Measurements from ENCODE around the gene DNAI2.
A peak's percentile ranks its signal among the peaks of the same experiment; 100 is the strongest.

Gene DNAI2

DNA sequence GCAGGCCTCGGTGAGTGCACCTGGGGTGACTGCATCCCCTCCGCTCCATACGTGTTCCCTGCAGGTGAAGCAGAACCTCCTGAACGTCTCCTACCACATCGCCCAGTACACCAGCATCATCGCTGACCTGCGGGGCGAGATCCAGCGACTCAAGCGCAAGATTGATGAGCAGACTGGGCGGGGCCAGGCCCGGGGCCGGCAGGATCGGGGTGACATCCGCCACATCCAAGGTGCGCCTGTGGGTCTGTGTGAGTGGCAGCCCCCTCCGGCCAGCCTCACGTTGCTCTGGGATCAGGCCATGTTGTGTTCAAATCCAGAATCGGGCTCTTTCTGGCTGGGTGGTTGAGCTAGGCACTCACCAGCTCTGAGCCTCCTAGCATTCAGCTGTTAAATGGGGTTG is 75.1 kb downstream of the DNAI2 start:
- Mint-ChIP-seq H3K4me1 (peaks cover 3% of the 10 kb centered on the region), H3K4me3 (no peak overlapping the region), H3K27ac (no peak overlapping the region), H3K27me3 (peaks cover 16% of the 10 kb centered on the region), H3K36me3 (no peaks in the 10 kb centered on the region), H3K9me3 (no peaks in the 10 kb centered on the region)

DNA sequence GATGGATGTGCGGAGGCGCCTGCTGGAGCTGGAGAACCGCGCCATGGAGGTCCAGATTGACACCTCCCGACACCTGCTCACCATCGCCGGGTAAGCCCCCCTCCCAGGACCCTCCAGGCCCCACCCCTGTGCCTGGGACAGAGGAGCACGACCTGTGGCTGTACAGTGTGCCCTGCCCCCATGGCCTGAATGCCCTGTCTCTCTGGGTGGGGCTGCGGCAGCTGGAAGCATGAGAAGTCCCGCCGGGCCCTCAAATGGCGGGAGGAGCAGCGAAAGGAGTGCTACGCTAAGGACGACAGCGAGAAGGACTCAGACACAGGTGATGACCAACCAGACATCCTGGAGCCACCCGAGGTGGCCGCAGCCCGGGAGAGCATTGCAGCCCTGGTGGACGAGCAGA is 76.5 kb downstream of the DNAI2 start:
- peaks cover 22% of the 10 kb centered on the region for H3K27me3 Mint-ChIP-seq
- H3K27ac Mint-ChIP-seq, result no peak overlapping the region
- no peak overlapping the region for H3K4me3 Mint-ChIP-seq
- H3K36me3 Mint-ChIP-seq, result no peaks in the 10 kb centered on the region
- no peaks in the 10 kb centered on the region for H3K9me3 Mint-ChIP-seq
- peaks cover 4% of the 10 kb centered on the region for H3K4me1 Mint-ChIP-seq

DNA sequence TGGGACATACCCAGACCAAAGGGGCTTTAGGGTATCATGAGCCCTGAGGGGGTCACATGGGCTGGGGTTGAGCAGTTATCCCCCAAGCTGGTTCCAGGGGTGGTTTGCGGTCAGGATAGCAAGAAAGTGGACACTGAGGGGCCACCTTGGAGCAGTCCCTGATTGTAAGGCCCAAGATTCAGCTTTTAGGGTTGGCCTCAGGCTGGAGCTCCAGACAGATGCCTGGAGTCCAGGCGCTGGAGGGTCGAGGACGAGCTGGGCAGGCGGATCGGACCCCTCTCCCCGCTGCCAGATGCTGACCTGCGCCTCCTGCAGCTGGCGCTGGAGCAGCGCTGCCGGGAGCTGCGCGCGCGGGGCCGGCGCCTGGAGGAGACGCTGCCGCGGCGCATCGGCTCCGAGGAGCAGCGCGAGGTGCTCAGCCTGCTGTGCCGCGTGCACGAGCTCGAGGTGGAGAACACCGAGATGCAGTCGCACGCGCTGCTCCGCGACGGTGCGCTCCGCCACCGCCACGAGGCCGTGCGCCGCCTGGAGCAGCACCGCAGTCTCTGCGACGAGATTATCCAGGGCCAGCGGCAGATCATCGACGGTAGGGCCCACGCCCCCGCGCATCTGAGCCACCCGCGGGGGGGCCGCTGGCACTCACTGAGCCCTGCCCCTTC is 77.6 kb downstream of the DNAI2 start:
- Mint-ChIP-seq H3K27ac (no peak overlapping the region), H3K36me3 (no peaks in the 10 kb centered on the region), H3K9me3 (no peaks in the 10 kb centered on the region), H3K27me3 (peaks cover 27% of the 10 kb centered on the region), H3K4me1 (peaks cover 4% of the 10 kb centered on the region), H3K4me3 (no peak overlapping the region)

DNA sequence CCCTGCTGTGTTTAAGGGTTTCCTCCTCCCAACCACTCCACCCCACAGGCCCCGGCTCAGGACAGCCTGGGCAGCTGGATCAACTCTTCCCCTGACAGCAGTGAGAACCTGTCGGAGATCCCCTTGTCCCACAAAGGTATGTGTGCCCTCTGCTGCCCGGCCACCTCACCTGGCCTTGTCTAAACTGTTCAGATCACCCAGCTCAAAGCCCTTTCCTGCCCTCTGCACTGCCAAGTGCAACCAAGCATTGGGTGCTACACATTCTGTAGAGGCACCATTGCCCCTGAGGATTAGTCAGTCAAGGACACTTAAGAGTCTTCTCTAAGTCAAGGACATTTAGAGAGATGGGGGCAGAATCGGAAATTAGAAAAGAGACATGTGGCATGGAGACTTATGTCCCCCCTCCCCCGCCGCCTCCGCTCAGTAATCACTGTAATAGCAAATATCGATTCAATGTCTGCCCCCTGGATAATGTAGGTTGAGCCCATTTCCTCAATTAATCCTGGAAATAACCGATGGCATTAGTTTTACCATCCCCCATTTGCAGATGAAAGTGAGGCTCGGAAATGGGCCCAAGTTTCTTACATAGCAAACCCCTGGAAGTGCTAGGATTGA is 79.5 kb downstream of the DNAI2 start:
- Mint-ChIP-seq H3K27ac (no peak overlapping the region), H3K4me3 (no peak overlapping the region), H3K36me3 (no peaks in the 10 kb centered on the region), H3K4me1 (peaks cover 5% of the 10 kb centered on the region), H3K27me3 (peaks cover 31% of the 10 kb centered on the region), H3K9me3 (no peaks in the 10 kb centered on the region)

DNA sequence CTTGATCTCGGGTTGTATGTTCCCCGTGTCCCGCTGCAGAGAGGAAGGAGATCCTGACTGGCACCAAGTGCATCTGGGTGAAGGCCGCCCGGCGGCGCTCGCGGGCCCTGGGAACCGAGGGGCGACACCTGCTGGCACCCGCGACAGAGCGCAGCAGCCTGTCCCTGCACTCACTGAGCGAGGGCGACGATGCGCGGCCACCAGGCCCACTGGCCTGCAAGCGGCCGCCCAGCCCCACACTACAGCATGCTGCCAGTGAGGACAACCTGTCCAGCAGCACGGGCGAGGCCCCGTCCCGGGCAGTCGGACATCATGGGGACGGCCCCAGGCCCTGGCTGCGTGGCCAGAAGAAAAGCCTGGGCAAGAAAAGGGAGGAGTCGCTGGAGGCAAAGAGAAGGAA is 80.1 kb downstream of the DNAI2 start:
- Mint-ChIP-seq H3K4me3 (no peak overlapping the region), H3K27ac (no peak overlapping the region), H3K4me1 (peaks cover 7% of the 10 kb centered on the region), H3K27me3 (peaks cover 33% of the 10 kb centered on the region), H3K9me3 (no peaks in the 10 kb centered on the region), H3K36me3 (no peaks in the 10 kb centered on the region)

DNA sequence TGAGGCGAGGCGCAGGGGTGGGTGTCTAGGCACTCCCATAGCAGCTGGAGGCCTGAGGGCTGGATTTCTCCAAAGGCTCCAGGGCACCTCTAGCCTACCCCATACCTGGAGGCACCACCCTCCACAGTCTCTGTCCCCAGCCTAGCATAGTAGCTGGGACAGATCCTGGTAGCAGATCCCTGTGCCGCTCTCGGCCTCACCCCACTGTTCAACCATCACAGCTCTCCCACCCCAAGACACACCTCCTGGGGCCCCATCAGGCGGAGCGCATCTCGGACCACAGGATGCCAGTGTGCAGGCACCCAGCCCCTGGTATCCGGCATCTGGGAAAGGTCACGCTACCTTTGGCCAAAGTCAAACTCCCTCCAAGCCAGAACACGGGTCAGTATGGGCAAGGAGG is 80.5 kb downstream of the DNAI2 start:
- H3K4me1 Mint-ChIP-seq, result peaks cover 7% of the 10 kb centered on the region
- no peaks in the 10 kb centered on the region for H3K36me3 Mint-ChIP-seq
- H3K27ac Mint-ChIP-seq, result no peak overlapping the region
- H3K9me3 Mint-ChIP-seq, result no peaks in the 10 kb centered on the region
- peak overlapping the region; percentile 7 for H3K4me3 Mint-ChIP-seq
- peaks cover 33% of the 10 kb centered on the region for H3K27me3 Mint-ChIP-seq

DNA sequence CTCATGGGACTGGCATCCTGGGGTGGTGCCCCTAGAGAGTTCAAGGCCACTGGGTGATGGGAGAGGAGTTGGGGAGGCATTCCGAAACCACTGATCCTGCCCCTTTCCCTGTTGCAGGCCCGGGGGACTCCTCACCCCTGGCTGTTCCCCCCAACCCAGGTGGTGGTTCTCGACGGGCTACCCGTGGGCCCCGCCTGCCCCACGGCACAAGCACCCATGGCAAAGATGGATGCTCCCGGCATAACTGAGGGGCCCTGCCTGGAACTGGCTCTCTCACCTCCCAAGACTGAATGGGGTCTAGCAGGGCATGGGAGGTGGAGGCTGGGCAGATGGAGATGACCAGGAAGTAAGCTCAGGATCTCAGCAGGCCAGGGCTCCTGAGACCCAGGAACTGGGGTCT is 81.0 kb downstream of the DNAI2 start:
- H3K9me3 Mint-ChIP-seq, result no peaks in the 10 kb centered on the region
- no peaks in the 10 kb centered on the region for H3K36me3 Mint-ChIP-seq
- H3K4me1 Mint-ChIP-seq, result peaks cover 7% of the 10 kb centered on the region
- no peak overlapping the region for H3K4me3 Mint-ChIP-seq
- no peak overlapping the region for H3K27ac Mint-ChIP-seq
- peaks cover 33% of the 10 kb centered on the region for H3K27me3 Mint-ChIP-seq

DNA sequence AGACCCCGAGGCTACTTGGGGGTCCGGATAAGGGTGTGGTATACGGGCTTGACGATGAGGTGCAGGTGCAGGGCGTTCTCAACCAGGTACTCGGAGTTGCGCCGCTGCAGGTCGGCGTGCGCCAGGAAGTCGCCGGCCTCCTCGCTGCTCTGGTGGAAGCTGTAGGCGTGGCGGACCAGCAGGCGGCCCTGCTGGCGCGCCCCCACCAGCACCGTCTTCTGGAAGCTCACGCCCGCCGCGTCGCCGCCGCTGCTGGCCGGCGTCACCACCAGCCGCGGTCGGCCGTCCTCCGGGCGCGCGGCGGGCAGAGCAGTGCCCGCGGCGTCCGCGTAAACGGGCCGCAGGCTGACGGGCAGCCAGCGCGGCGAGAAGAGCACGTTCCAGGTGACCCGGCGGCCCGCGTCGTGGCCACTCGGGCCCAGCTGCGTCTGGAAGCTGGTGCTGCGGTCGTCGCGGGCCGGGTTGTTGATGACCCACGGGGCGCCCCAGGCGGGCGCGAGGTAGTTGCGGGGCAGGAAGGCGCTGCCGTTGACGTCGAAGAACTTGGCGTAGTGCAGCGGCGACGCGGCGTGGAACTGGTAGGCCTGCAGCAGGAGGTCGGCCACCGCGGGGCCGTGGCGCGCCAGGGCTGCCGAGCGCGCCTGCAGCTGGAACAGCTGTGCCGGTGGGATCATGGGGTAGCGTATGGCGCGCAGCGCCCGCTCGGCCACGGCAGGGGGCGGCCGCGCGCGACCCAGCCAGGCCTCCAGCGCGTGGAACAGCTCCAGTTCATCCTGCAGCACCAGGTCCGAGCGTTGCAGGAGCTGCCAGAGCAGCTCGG is 82.8 kb downstream of the DNAI2 start:
- H3K4me3 Mint-ChIP-seq, result peak overlapping the region; percentile 42

DNA sequence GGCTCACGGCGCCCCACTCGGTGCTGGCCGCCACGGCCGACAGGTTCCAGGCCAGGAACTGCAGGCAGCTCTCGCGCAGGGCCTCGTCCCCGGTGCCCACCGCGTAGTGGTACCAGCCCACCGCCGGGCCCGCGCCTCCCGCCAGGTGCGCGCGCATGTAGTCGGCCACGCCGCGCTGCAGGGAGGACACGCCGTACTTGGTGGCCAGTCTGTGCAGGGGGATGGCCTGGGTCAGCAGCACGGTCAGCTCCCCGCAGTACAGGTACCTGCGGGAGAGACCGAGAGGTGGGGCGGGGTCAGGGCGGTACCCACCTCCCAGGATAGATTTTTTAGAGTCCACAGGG is 83.4 kb downstream of the DNAI2 start:
- peaks cover 32% of the 10 kb centered on the region for H3K27me3 Mint-ChIP-seq
- H3K4me3 Mint-ChIP-seq, result no peak overlapping the region

More for the DNA sequence above, 82.8 kb downstream of the DNAI2 start:
- Mint-ChIP-seq H3K4me1 (peaks cover 7% of the 10 kb centered on the region), H3K27ac (no peak overlapping the region), H3K36me3 (no peaks in the 10 kb centered on the region), H3K27me3 (peaks cover 32% of the 10 kb centered on the region), H3K9me3 (no peaks in the 10 kb centered on the region)

DNA sequence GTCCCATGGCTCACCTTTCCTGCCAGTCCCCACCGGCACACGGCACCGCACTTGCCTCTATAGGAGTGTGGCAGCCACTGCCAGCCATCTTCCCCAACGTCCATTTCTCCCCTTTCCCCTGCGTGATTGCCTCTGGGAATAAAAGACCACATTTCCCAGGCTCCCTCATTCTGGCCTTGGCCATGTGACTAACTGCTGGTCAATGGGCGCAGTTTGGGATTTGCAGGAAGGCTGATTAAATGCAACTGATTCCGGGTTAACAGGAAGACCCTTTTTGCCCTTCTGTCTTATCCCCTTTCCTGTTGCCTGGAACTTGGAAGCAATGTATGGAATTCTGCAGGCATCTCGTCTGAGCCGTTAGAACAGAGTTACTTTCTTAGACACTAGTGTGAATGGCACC is 84.7 kb downstream of the DNAI2 start:
- Mint-ChIP-seq H3K4me1 (peaks cover 7% of the 10 kb centered on the region), H3K36me3 (no peaks in the 10 kb centered on the region), H3K4me3 (peak overlapping the region; percentile 43), H3K27ac (no peak overlapping the region), H3K27me3 (peaks cover 24% of the 10 kb centered on the region), H3K9me3 (no peaks in the 10 kb centered on the region)

More for the DNA sequence above, 83.4 kb downstream of the DNAI2 start:
- Mint-ChIP-seq H3K4me1 (peaks cover 7% of the 10 kb centered on the region), H3K27ac (no peak overlapping the region), H3K36me3 (no peaks in the 10 kb centered on the region), H3K9me3 (no peaks in the 10 kb centered on the region)

DNA sequence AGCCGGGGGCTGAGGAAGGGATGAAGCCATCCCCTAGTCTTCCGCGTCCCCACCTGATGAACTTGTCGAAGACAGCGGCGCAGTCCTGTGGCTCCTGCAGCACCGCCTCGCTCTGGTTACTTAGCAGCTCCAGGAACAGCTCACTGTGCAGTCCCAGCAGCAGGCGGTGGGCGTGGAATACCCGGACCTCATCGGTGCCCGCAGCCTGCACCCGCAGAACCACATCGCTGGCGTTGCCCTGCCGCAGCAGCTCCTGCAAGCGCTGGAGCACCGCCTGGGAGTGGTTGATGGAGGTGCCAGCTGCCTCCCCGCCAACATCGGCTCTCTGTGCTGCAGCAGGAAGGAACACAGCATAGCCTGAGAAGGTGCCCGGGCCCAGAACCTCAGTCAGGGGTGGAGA is 85.9 kb downstream of the DNAI2 start:
- H3K4me3 Mint-ChIP-seq, result no peak overlapping the region
- H3K27me3 Mint-ChIP-seq, result peaks cover 15% of the 10 kb centered on the region
- H3K9me3 Mint-ChIP-seq, result no peaks in the 10 kb centered on the region
- peaks cover 3% of the 10 kb centered on the region for H3K4me1 Mint-ChIP-seq
- no peaks in the 10 kb centered on the region for H3K36me3 Mint-ChIP-seq
- no peak overlapping the region for H3K27ac Mint-ChIP-seq

DNA sequence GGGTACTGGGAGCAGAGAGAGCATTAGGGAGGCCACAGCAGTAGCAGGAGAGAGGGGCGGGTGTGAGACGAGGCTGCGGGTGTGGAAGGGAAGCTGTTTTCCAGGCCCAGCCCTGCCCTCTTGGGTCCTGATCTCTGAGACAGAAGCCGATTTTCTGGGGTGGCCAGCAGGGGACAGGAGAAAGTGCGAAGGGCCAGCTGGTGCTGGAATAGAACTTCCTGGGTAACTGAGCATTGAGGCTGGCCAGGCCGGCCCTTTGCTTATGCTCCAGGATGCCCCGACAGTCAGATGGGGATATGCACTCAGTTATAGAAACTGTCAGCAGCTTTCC is 86.8 kb downstream of the DNAI2 start:
- Mint-ChIP-seq H3K36me3 (no peaks in the 10 kb centered on the region), H3K27me3 (peaks cover 11% of the 10 kb centered on the region), H3K4me3 (no peak overlapping the region), H3K27ac (no peak overlapping the region), H3K4me1 (peaks cover 3% of the 10 kb centered on the region), H3K9me3 (no peaks in the 10 kb centered on the region)

DNA sequence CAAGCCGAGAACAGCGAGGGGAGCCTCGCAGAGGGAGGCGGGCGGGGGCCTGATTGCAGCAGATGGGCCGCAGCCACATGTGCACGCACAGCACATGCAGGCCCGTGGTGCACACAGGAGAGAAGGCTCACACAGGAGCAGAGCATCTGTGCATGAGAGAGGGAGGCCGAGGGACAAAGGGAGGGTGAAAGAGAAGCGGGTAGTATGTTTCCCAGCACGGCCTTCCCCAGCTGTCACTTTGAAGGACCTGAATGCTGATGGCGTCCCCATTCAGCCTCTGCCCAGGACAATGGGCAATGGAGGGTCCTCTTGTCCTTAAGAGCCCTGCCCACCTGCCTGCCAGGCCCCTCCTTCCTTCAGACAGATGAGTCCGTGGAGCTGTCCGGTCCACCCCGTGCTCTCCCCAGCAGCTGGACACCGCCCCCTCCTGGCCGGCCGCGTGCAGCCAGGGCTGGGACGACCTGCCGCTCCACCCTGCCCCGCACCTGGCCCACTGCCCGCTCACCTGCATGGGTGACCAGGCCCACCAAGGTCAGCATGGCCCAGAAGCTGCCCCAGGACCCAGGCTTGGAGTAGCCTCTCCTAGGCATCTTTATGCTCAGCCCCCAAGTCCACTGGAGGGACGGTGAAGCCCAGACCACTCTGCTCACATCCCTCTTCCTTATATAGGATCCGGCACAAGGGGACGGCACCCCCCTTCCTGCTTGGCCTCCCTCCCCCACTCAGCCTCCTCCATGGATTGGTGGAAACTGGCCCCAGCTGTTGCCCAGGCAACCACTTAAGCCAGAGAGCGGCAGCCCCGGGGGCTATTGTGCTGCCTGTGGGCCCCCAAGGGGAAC is 87.4 kb downstream of the DNAI2 start, which contains the start of gene BTBD17:
TSS of gene BTBD17 (minus strand) at position 639 of the 839 bp plus-strand sequence. CDS start at position 590, 49 bp downstream.
- no peak within 1 kb of the TSS for H3K27ac Mint-ChIP-seq
- no peak within 1 kb of the TSS for H3K4me3 Mint-ChIP-seq
- H3K9me3 Mint-ChIP-seq, result no peaks in the 10 kb centered on the region
- peaks cover 3% of the 10 kb centered on the region for H3K4me1 Mint-ChIP-seq
- H3K36me3 Mint-ChIP-seq, result no peaks in the 10 kb centered on the region
- peaks cover 10% of the 10 kb centered on the region for H3K27me3 Mint-ChIP-seq

DNA sequence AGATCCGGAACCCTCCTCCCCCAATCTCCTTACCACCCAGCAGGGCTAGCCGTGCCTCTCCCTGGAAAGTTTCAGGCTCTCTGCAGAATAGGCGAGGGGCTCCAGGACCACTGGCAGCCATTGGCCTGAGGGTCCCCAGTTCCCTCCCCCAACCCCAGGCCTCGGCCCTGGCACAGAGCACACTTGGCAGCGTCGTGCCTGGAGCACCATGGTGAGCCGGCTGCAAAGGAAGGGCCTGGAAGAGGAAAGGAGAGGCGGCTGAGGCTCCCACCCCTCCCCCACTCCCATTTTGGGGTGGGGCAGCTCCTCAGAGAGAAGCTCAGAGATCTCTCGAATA is 88.0 kb downstream of the DNAI2 start:
- no peaks in the 10 kb centered on the region for H3K9me3 Mint-ChIP-seq
- peaks cover 10% of the 10 kb centered on the region for H3K27me3 Mint-ChIP-seq
- H3K4me3 Mint-ChIP-seq, result no peak overlapping the region
- H3K27ac Mint-ChIP-seq, result no peak overlapping the region
- peaks cover 3% of the 10 kb centered on the region for H3K4me1 Mint-ChIP-seq
- no peaks in the 10 kb centered on the region for H3K36me3 Mint-ChIP-seq

DNA sequence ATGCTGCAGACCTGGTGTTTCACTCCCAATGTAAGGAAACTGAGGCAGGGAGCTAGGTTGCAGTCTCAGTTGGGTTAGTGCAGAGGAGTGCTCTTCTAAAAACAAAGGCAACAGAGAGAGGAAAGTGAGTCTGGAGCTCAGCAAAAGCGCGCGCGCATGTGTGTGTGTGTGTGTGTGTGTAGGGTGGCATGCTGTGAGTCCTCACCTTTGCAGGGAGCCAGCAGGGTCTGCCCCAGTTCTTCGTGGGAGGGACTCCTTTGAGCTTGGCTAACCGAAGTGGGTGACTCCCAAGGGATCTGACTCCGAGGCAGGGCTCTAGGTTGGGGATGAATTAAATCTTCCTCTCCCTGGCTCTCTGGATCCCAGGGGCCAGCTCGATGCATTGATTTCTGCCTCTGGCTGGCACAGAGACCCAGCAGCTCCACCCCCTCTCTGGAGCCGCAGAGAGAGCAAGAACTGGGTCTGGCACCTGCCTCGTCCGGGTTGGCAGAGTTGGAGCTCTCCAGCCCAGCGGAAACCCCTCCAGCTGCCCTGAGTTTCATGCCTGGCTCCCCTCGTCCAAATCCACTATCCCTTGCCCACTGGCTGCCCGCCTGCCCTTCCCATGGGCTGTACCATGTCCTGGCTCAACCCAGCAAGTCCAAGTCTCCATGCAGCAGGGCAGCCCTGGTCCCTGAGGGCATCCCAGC is 88.9 kb downstream of the DNAI2 start:
- Mint-ChIP-seq H3K27ac (no peak overlapping the region), H3K4me1 (peaks cover 3% of the 10 kb centered on the region), H3K27me3 (peaks cover 7% of the 10 kb centered on the region), H3K9me3 (no peaks in the 10 kb centered on the region), H3K36me3 (no peaks in the 10 kb centered on the region), H3K4me3 (no peak overlapping the region)

All from activated naive CD4-positive, alpha-beta T cell treated with anti-CD3 and anti-CD28 coated beads, Interleukin-2, amount 50 U/mL, for 24 hours (primary cell).